ENCODE measurements around the gene DPH7.
"Not testable (repeated sequence)": the region's sequence is repeated elsewhere in the genome, so short reads cannot be mapped to it uniquely, and the experiment has no call there.

Gene DPH7

DNA sequence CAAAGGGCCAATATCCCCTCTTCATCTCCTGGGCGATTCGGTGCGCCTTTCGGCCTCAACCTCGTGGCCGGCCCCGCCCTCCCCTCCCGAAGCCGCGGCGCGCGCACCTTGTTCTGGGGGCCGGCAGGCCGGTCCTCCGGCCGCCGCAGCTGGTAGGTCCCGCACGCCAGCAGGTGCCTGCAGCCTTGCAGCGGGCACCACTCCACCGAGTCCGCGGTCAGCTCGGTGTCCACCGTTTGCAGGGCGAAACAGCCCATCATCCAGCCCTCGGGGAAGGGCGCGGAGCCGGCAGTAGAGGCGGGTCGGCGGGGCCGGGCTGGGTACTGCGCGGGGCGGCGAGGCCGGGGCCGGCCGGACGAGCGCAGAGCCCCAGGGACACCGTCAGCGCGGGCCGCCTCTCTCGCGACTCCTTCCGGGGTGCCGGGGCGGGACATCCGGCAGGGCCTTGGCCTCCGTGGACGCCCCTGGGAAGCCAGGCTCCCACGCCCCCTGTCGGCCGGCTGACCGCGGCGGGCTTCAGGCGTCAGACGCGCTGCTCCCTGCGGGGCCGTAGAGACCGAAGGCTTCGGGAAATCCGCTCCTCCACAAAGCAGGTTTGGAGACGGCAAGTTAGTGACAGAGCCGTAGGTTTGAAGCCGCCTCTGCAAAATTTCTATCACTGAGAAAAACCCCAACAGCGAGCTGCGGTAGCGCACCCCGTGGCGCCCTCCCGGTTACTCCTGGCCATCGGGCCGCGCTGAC lies at the start of gene DPH7:
Gene DPH7, minus strand, starts transcription at position 408 of the 741 bp plus-strand sequence. Its CDS starts 148 bp downstream, at position 260.
- Histone ChIP-seq H3K36me3 (ENCODE audit: control insufficient read depth, insufficient read depth, low read length) (peaks cover 48% of the 10 kb centered on the region), H3K9ac (ENCODE audit: low read depth, low read length) (peak within 1 kb of the TSS; percentile 79), H3K4me1 (ENCODE audit: control insufficient read depth, insufficient read depth, low read length) (peaks cover 2% of the 10 kb centered on the region), H3K4me3 (ENCODE audit: low read depth, low read length) (peak within 1 kb of the TSS; percentile 85), H3K27me3 (ENCODE audit: control insufficient read depth, insufficient read depth, low read length) (no peaks in the 10 kb centered on the region), H3K9me3 (ENCODE audit: control insufficient read depth, insufficient read depth, low read length) (no peaks in the 10 kb centered on the region)

- H3K27me3 ChIP-seq (ENCODE audit: control insufficient read depth, insufficient read depth, low read length); H3K9ac ChIP-seq (ENCODE audit: low read depth, low read length); H3K9me3 ChIP-seq (ENCODE audit: control insufficient read depth, insufficient read depth, low read length); H3K4me1 ChIP-seq (ENCODE audit: control insufficient read depth, insufficient read depth, low read length); H3K4me3 ChIP-seq (ENCODE audit: low read depth, low read length); H3K36me3 ChIP-seq (ENCODE audit: control insufficient read depth, insufficient read depth, low read length): not testable (repeated sequence)
Measured at GRCh38 chr9:137627406-137627805, 48.7 kb upstream of the DPH7 start.

DNA sequence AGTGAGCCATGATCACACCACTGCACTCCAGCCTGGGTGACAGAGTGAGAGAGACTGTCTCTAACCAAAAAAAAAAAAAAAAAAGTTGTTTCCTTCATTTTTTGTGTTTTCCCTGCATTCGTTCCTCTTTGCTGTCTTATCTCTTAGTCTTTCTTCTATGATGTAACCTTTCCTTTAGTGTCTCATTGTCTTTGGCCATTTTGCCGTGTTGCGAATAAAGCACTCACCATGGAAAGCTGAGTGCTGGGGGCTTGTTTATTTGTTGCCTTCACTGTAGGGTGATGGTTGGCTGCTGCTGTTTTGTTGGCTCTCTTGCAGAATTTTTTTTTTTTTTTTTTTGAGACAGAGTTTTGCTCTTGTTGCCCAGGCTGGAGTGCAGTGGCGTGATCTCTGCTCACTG lies 47.7 kb upstream of the DPH7 start:
- H3K4me1 ChIP-seq (ENCODE audit: control insufficient read depth, insufficient read depth, low read length), result no peaks in the 10 kb centered on the region
- no peak overlapping the region for H3K4me3 ChIP-seq (ENCODE audit: low read depth, low read length)
- H3K27me3 ChIP-seq (ENCODE audit: control insufficient read depth, insufficient read depth, low read length), result no peaks in the 10 kb centered on the region
- H3K9me3 ChIP-seq (ENCODE audit: control insufficient read depth, insufficient read depth, low read length), result no peaks in the 10 kb centered on the region
- H3K9ac ChIP-seq (ENCODE audit: low read depth, low read length), result no peak overlapping the region
- no peaks in the 10 kb centered on the region for H3K36me3 ChIP-seq (ENCODE audit: control insufficient read depth, insufficient read depth, low read length)

- not testable (repeated sequence) for H3K9me3 ChIP-seq (ENCODE audit: control insufficient read depth, insufficient read depth, low read length); H3K36me3 ChIP-seq (ENCODE audit: control insufficient read depth, insufficient read depth, low read length); H3K4me1 ChIP-seq (ENCODE audit: control insufficient read depth, insufficient read depth, low read length); H3K9ac ChIP-seq (ENCODE audit: low read depth, low read length); H3K4me3 ChIP-seq (ENCODE audit: low read depth, low read length); H3K27me3 ChIP-seq (ENCODE audit: control insufficient read depth, insufficient read depth, low read length)
Measured at GRCh38 chr9:137622211-137622610, 43.5 kb upstream of the DPH7 start.

DNA sequence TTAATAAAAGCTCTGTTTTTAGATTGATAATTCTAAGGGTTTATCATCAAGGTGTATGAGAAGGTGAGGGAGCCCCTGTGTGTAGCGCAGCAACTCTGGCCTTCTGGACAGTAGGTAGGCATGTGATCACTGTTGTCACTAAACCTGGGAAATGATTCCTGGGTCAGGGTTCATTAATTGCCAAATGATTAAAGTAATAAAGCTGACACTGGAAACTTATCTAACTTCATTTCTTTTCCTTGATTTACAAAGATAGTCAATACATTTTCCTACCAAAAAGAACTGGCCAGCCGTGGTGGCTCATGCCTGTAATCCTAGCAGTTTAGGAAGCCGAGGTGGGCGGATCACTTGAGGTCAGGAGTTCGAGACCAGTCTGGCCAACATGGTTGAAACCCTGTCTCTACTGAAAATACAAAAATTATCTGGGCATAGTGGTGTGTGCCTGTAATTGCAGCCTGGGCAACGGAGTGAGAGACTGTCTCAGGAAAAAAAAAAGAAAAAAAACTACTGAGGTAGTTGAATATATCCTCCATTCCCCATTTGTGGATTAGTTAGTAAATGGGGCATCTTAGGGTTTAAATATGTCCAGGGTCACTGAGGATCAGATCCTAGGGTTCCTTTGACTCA lies 42.5 kb upstream of the DPH7 start:
- H3K27me3 ChIP-seq (ENCODE audit: control insufficient read depth, insufficient read depth, low read length), result no peaks in the 10 kb centered on the region
- peak overlapping the region; percentile 22 for H3K4me3 ChIP-seq (ENCODE audit: low read depth, low read length)
- peaks cover 7% of the 10 kb centered on the region for H3K4me1 ChIP-seq (ENCODE audit: control insufficient read depth, insufficient read depth, low read length)
- no peaks in the 10 kb centered on the region for H3K9me3 ChIP-seq (ENCODE audit: control insufficient read depth, insufficient read depth, low read length)
- no peak overlapping the region for H3K9ac ChIP-seq (ENCODE audit: low read depth, low read length)
- peaks cover 7% of the 10 kb centered on the region for H3K36me3 ChIP-seq (ENCODE audit: control insufficient read depth, insufficient read depth, low read length)

- H3K4me3 ChIP-seq (ENCODE audit: low read depth, low read length), result peak overlapping the region; percentile 22
- peaks cover 10% of the 10 kb centered on the region for H3K36me3 ChIP-seq (ENCODE audit: control insufficient read depth, insufficient read depth, low read length)
- H3K9ac ChIP-seq (ENCODE audit: low read depth, low read length), result no peak overlapping the region
- no peaks in the 10 kb centered on the region for H3K9me3 ChIP-seq (ENCODE audit: control insufficient read depth, insufficient read depth, low read length)
- peaks cover 7% of the 10 kb centered on the region for H3K4me1 ChIP-seq (ENCODE audit: control insufficient read depth, insufficient read depth, low read length)
- no peaks in the 10 kb centered on the region for H3K27me3 ChIP-seq (ENCODE audit: control insufficient read depth, insufficient read depth, low read length)
Measured at GRCh38 chr9:137620581-137620980, 41.9 kb upstream of the DPH7 start.

DNA sequence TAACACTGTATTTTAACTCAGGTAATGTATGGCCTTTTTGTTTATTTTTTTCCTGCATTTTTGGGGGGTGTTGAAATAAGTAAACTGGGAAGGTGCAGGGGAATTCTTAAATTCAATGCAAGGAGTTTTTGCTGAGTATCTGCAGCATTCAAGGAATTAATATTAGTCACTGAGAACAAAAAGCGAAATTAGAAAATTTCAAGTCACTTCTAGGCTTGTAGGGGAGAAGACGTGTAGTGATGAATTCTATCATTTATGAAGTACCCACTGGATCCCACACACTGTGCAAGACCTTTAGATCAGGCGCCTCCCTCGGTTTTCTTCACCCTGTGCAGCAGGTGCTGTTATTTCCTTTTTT lies 41.3 kb upstream of the DPH7 start:
- peaks cover 15% of the 10 kb centered on the region for H3K36me3 ChIP-seq (ENCODE audit: control insufficient read depth, insufficient read depth, low read length)

DNA sequence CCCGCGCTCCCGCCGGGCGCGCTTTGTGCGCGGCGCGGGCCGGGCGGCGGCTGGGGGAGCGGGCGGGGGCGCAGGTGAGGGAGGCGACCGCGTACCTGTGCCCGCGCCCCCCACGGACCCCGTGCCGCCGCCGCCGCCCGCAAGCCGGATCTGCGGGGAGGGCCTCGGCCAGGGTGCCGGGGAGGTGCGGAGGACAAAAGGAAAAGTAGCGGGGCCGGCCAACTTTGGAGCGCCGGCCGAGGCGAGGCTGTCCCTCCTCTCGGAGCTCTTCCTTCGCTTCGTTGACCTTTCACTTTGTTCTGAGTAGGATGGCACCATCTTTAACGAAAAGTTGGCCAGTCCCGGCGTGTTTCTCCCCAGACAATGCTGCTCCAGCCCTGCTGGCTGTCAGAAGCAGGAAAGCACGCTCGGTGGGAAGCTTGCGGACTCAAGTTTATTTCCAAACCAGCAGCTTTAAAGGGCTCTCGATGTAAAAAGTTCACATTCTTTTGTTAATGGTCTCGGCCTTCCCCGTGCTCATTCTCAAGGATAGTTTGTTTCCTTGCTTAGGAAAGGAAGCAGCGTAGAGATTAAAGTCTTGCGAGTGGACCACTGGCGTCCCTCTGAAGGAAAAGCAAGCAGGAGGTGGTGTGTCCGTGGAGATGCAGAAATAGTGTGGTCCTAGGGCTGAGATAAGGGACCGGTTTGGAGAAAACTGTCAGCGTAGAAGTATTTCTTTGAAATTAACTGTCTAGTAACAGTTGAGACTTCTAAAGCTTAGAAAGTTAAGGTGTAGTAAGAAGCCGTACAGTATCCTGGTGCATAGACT lies 40.7 kb upstream of the DPH7 start:
- H3K9ac ChIP-seq (ENCODE audit: low read depth, low read length), result peak overlapping the region; percentile 89
- peaks cover 7% of the 10 kb centered on the region for H3K4me1 ChIP-seq (ENCODE audit: control insufficient read depth, insufficient read depth, low read length)
- no peaks in the 10 kb centered on the region for H3K27me3 ChIP-seq (ENCODE audit: control insufficient read depth, insufficient read depth, low read length)
- peak overlapping the region; percentile 87 for H3K4me3 ChIP-seq (ENCODE audit: low read depth, low read length)
- H3K9me3 ChIP-seq (ENCODE audit: control insufficient read depth, insufficient read depth, low read length), result no peaks in the 10 kb centered on the region
- peaks cover 19% of the 10 kb centered on the region for H3K36me3 ChIP-seq (ENCODE audit: control insufficient read depth, insufficient read depth, low read length)

More for the DNA sequence above, 41.3 kb upstream of the DPH7 start:
- Histone ChIP-seq H3K4me1 (ENCODE audit: control insufficient read depth, insufficient read depth, low read length) (peaks cover 7% of the 10 kb centered on the region), H3K4me3 (ENCODE audit: low read depth, low read length) (peak overlapping the region; percentile 87), H3K27me3 (ENCODE audit: control insufficient read depth, insufficient read depth, low read length) (no peaks in the 10 kb centered on the region), H3K9me3 (ENCODE audit: control insufficient read depth, insufficient read depth, low read length) (no peaks in the 10 kb centered on the region), H3K9ac (ENCODE audit: low read depth, low read length) (peak overlapping the region; percentile 89)

- H3K36me3 ChIP-seq (ENCODE audit: control insufficient read depth, insufficient read depth, low read length), result peaks cover 29% of the 10 kb centered on the region
- H3K9me3 ChIP-seq (ENCODE audit: control insufficient read depth, insufficient read depth, low read length), result no peaks in the 10 kb centered on the region
- peak within 1 kb of the TSS; percentile 89 for H3K9ac ChIP-seq (ENCODE audit: low read depth, low read length)
- peak within 1 kb of the TSS; percentile 87 for H3K4me3 ChIP-seq (ENCODE audit: low read depth, low read length)
- peaks cover 7% of the 10 kb centered on the region for H3K4me1 ChIP-seq (ENCODE audit: control insufficient read depth, insufficient read depth, low read length)
- H3K27me3 ChIP-seq (ENCODE audit: control insufficient read depth, insufficient read depth, low read length), result no peaks in the 10 kb centered on the region
Measured at GRCh38 chr9:137618105-137619067, 39.7 kb upstream of the DPH7 start, which contains the start of gene EHMT1. EHMT1 (plus strand) TSS chr9:137619005; CDS start chr9:137619029, 24 bp downstream.

GRCh38 chr9:137615387-137615871 lies 36.7 kb upstream of the DPH7 start:
- Histone ChIP-seq H3K9ac (ENCODE audit: low read depth, low read length) (no peak overlapping the region), H3K9me3 (ENCODE audit: control insufficient read depth, insufficient read depth, low read length) (no peaks in the 10 kb centered on the region), H3K36me3 (ENCODE audit: control insufficient read depth, insufficient read depth, low read length) (peaks cover 30% of the 10 kb centered on the region), H3K4me3 (ENCODE audit: low read depth, low read length) (no peak overlapping the region), H3K27me3 (ENCODE audit: control insufficient read depth, insufficient read depth, low read length) (no peaks in the 10 kb centered on the region), H3K4me1 (ENCODE audit: control insufficient read depth, insufficient read depth, low read length) (peaks cover 8% of the 10 kb centered on the region)
